Measurements from ENCODE around the gene PSMB11.
"Not testable (repeated sequence)": the region's sequence is repeated elsewhere in the genome, so short reads cannot be mapped to it uniquely, and the experiment has no call there.

Gene PSMB11

GRCh38 chr14:23013054-23013748 lies 28.8 kb upstream of the PSMB11 start:
- H3K79me2 ChIP-seq (ENCODE audit: insufficient read depth, low read length), result peaks cover 15% of the 10 kb centered on the region
- peaks cover 18% of the 10 kb centered on the region for H3K4me1 ChIP-seq (ENCODE audit: insufficient read depth, low read length, poor library complexity, severe bottlenecking)
- no peak overlapping the region for H3K4me2 ChIP-seq (ENCODE audit: low read depth, low read length, poor library complexity, severe bottlenecking)
- no peaks in the 10 kb centered on the region for H4K20me1 ChIP-seq (ENCODE audit: insufficient read depth, low read length, poor library complexity, severe bottlenecking)
- no peaks in the 10 kb centered on the region for H3K27me3 ChIP-seq (ENCODE audit: insufficient read depth, low read length, poor library complexity, severe bottlenecking)
- TF ChIP-seq EZH2phosphoT487 (IDR thresholded peaks at IDR 0.05; ENCODE audit: borderline replicate concordance) (no peak), CTCF (conservative IDR thresholded peaks at IDR 0.05; ENCODE audit: low read length) (no peak)
- H3K9ac ChIP-seq (ENCODE audit: low read depth, low read length, poor library complexity, severe bottlenecking), result no peak overlapping the region
- peaks cover 5% of the 10 kb centered on the region for H3F3A ChIP-seq (ENCODE audit: low read depth)
- H3K36me3 ChIP-seq (ENCODE audit: insufficient read depth, low read length), result no peaks in the 10 kb centered on the region
- H3K9me3 ChIP-seq (ENCODE audit: insufficient read depth, low read depth, low read length), result no peaks in the 10 kb centered on the region
- no peak overlapping the region for H2AFZ ChIP-seq (ENCODE audit: low read length)
- no peaks in the 10 kb centered on the region for H3K9me2 ChIP-seq (replicated peaks; ENCODE audit: low read depth, low read length)
- H3K4me3 ChIP-seq (ENCODE audit: low read length, poor library complexity, severe bottlenecking), result no peak overlapping the region

- not testable (repeated sequence) for H3K27me3 ChIP-seq (ENCODE audit: insufficient read depth, low read length, poor library complexity, severe bottlenecking); H3K9me2 ChIP-seq (replicated peaks; ENCODE audit: low read depth, low read length); H2AFZ ChIP-seq (ENCODE audit: low read length); H3K4me2 ChIP-seq (ENCODE audit: low read depth, low read length, poor library complexity, severe bottlenecking); H3K4me3 ChIP-seq (ENCODE audit: low read length, poor library complexity, severe bottlenecking); H3K9me3 ChIP-seq (ENCODE audit: insufficient read depth, low read depth, low read length); H3F3A ChIP-seq (ENCODE audit: low read depth); H3K9ac ChIP-seq (ENCODE audit: low read depth, low read length, poor library complexity, severe bottlenecking); H3K36me3 ChIP-seq (ENCODE audit: insufficient read depth, low read length); H4K20me1 ChIP-seq (ENCODE audit: insufficient read depth, low read length, poor library complexity, severe bottlenecking)
- H3K79me2 ChIP-seq (ENCODE audit: insufficient read depth, low read length), result peaks cover 10% of the 10 kb centered on the region
- H3K4me1 ChIP-seq (ENCODE audit: insufficient read depth, low read length, poor library complexity, severe bottlenecking), result peaks cover 13% of the 10 kb centered on the region
Measured at GRCh38 chr14:23013749-23014054, 28.3 kb upstream of the PSMB11 start.

DNA sequence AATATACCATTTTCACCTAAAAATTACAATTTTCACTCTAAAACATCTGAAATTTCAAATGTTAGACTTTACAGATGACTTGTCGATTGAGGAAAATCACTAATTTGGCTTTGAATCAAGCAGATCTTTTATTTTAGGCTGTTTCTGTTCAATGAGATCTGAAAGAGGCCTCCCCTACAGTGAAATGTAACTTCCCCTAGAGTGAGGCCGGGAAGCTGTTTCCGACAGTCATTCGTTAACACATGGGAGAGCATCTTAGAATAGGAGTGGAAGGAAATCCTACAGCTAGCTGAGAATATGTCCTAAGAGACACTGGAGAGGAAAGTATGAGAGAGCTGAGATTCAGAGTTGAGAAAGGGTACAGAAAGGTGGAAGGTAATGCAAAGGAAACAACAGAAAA lies 26.4 kb upstream of the PSMB11 start:
- no peak overlapping the region for H3K4me3 ChIP-seq (ENCODE audit: low read length, poor library complexity, severe bottlenecking)
- H2AFZ ChIP-seq (ENCODE audit: low read length), result no peak overlapping the region
- no peaks in the 10 kb centered on the region for H3K9me2 ChIP-seq (replicated peaks; ENCODE audit: low read depth, low read length)
- H4K20me1 ChIP-seq (ENCODE audit: insufficient read depth, low read length, poor library complexity, severe bottlenecking), result no peaks in the 10 kb centered on the region
- no peak overlapping the region for H3K4me2 ChIP-seq (ENCODE audit: low read depth, low read length, poor library complexity, severe bottlenecking)
- no peaks in the 10 kb centered on the region for H3K4me1 ChIP-seq (ENCODE audit: insufficient read depth, low read length, poor library complexity, severe bottlenecking)
- no peak overlapping the region for H3K9ac ChIP-seq (ENCODE audit: low read depth, low read length, poor library complexity, severe bottlenecking)
- H3F3A ChIP-seq (ENCODE audit: low read depth), result no peaks in the 10 kb centered on the region
- H3K9me3 ChIP-seq (ENCODE audit: insufficient read depth, low read depth, low read length), result no peaks in the 10 kb centered on the region
- no peaks in the 10 kb centered on the region for H3K36me3 ChIP-seq (ENCODE audit: insufficient read depth, low read length)
- TF ChIP-seq EZH2phosphoT487 (IDR thresholded peaks at IDR 0.05; ENCODE audit: borderline replicate concordance) (no peak), CTCF (conservative IDR thresholded peaks at IDR 0.05; ENCODE audit: low read length) (no peak)
- no peaks in the 10 kb centered on the region for H3K79me2 ChIP-seq (ENCODE audit: insufficient read depth, low read length)
- H3K27me3 ChIP-seq (ENCODE audit: insufficient read depth, low read length, poor library complexity, severe bottlenecking), result no peaks in the 10 kb centered on the region

GRCh38 chr14:23017091-23017490 lies 24.9 kb upstream of the PSMB11 start:
- H3K4me1 ChIP-seq (ENCODE audit: insufficient read depth, low read length, poor library complexity, severe bottlenecking), result no peaks in the 10 kb centered on the region
- no peaks in the 10 kb centered on the region for H3K9me2 ChIP-seq (replicated peaks; ENCODE audit: low read depth, low read length)
- no peak overlapping the region for H3K4me2 ChIP-seq (ENCODE audit: low read depth, low read length, poor library complexity, severe bottlenecking)
- H3K9ac ChIP-seq (ENCODE audit: low read depth, low read length, poor library complexity, severe bottlenecking), result no peak overlapping the region
- H3K27me3 ChIP-seq (ENCODE audit: insufficient read depth, low read length, poor library complexity, severe bottlenecking), result no peaks in the 10 kb centered on the region
- TF ChIP-seq CTCF (conservative IDR thresholded peaks at IDR 0.05; ENCODE audit: low read length) (no peak), EZH2phosphoT487 (IDR thresholded peaks at IDR 0.05; ENCODE audit: borderline replicate concordance) (no peak)
- H2AFZ ChIP-seq (ENCODE audit: low read length), result no peak overlapping the region
- no peaks in the 10 kb centered on the region for H4K20me1 ChIP-seq (ENCODE audit: insufficient read depth, low read length, poor library complexity, severe bottlenecking)
- no peaks in the 10 kb centered on the region for H3K79me2 ChIP-seq (ENCODE audit: insufficient read depth, low read length)
- no peaks in the 10 kb centered on the region for H3K9me3 ChIP-seq (ENCODE audit: insufficient read depth, low read depth, low read length)
- H3K4me3 ChIP-seq (ENCODE audit: low read length, poor library complexity, severe bottlenecking), result no peak overlapping the region
- H3K36me3 ChIP-seq (ENCODE audit: insufficient read depth, low read length), result no peaks in the 10 kb centered on the region
- no peaks in the 10 kb centered on the region for H3F3A ChIP-seq (ENCODE audit: low read depth)
